Lower lobe of right lung (tissue), 2 donors: ENCODE results near the gene MAPK1. TPM values are rescaled to one million over a fixed set of nuclear protein-coding genes. Genes with fewer than 3 reads are reported as not detected.
"Not testable (repeated sequence)": the region's sequence is repeated elsewhere in the genome, so short reads cannot be mapped to it uniquely, and the experiment has no call there.

ENCODE experiments used
- ATAC-seq, 2 donors: fragments of 200-7000 bp; cut with Tn5 transposase; one replicate each; pipeline ENCODE4 v1.9.1; 2020 to 2022; ENCODE audit warnings: mild to moderate bottlenecking in 2 of 2, moderate library complexity in 2 of 2
- DNase-seq: peaks from one replicate; pipeline ENCODE4 v3.0.0-alpha.2; 2020
- H3K27ac ChIP-seq: fragments of 200-600 bp; one replicate; pipeline ENCODE4 v1.8.0; 2022
- H3K27me3 ChIP-seq: fragments of 200-600 bp; one replicate; pipeline ENCODE4 v1.8.0; 2022; ENCODE audit warnings: low read depth
- H3K36me3 ChIP-seq: fragments of 200-600 bp; one replicate; pipeline ENCODE4 v1.8.0; 2022; ENCODE audit warnings: mild to moderate bottlenecking
- H3K4me1 ChIP-seq: fragments of 200-600 bp; one replicate; pipeline ENCODE4 v1.8.0; 2022
- H3K4me3 ChIP-seq: fragments of 200-600 bp; one replicate; pipeline ENCODE4 v1.8.0; 2022; ENCODE audit warnings: mild to moderate bottlenecking
- H3K9me3 ChIP-seq: fragments of 200-600 bp; one replicate; pipeline ENCODE4 v1.8.0; 2022
- intact Hi-C: fragments of 100-400 bp; cut with DNase I; formaldehyde crosslinking; loops from one replicate; pipeline ENCODE4 v1.11.0; 2022
- total RNA-seq: library from RNA; stranded (reverse); fragmentation: NEBNext Ultra II Directional; extraction: Animal tissue kit (Norgen Biotek cat#: 25700); gene quantifications from one replicate; pipeline ENCODE4 v1.2.1, GENCODE V29; 2021
- TF ChIP-seq, protein P1 (sequence below): fragments of 200-600 bp; IDR thresholded peaks from one replicate; pipeline ENCODE4 v1.8.0; 2022; ENCODE audit warnings: antibody characterized with exemption, mild to moderate bottlenecking
- donor health status: DM: no; HTN: yes; CAD: no; lungs with severe emphysema.

The MAPK1 gene
- total RNA-seq, 1 donor from 2014 or later: 146 TPM

DNA sequence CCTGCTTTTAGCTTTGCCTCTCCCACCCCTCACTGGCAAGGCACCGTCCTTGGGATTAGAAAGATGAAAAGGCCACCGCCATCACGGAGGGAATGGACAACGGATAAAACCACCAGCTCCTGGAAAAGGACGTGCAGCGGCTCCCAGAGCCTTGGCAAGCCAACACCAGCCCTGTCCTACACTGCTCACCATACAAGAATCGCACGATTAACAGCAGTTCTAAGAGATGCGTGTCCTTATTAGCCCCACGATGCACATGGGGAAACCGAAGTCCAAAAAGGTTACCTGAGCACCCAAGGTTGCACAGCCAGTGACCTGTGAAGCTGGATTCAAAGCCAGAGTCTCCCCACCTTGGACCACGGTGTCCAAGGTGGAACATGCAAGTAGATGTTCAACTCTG, 139.2 kb downstream of the MAPK1 start:
- DNase-seq (no peak), ATAC-seq (no peak)
- Histone ChIP-seq H3K4me3 (no peak overlapping the region), H3K36me3 (peaks cover 4% of the 10 kb centered on the region), H3K9me3 (no peaks in the 10 kb centered on the region), H3K4me1 (no peaks in the 10 kb centered on the region), H3K27ac (no peak overlapping the region), H3K27me3 (no peaks in the 10 kb centered on the region)
- TF ChIP-seq, protein P1, sequence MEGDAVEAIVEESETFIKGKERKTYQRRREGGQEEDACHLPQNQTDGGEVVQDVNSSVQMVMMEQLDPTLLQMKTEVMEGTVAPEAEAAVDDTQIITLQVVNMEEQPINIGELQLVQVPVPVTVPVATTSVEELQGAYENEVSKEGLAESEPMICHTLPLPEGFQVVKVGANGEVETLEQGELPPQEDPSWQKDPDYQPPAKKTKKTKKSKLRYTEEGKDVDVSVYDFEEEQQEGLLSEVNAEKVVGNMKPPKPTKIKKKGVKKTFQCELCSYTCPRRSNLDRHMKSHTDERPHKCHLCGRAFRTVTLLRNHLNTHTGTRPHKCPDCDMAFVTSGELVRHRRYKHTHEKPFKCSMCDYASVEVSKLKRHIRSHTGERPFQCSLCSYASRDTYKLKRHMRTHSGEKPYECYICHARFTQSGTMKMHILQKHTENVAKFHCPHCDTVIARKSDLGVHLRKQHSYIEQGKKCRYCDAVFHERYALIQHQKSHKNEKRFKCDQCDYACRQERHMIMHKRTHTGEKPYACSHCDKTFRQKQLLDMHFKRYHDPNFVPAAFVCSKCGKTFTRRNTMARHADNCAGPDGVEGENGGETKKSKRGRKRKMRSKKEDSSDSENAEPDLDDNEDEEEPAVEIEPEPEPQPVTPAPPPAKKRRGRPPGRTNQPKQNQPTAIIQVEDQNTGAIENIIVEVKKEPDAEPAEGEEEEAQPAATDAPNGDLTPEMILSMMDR: no peak
- intact Hi-C loops: no loop called here

DNA sequence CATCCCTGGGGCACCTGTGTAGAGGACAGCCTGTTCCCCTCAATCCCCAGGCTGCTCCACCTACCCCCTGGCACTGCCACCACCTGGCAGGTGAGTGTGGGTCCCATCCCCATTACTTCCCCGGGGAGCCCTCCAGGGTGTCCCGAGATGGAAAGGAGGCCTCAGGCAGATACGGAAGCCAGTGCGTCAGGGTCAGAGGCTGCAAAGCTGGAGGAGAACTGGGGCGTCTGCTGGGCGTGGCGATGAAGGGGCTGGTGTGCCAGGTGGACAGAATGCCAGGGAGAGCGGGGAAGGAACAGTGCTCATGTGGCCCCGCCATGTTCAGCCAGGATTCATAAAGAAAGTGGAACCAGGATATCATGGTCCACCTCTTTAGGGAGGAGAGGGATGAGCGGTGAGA, 139.7 kb downstream of the MAPK1 start:
- intact Hi-C loops: no loop called here
- Histone ChIP-seq H3K4me3 (no peak overlapping the region), H3K36me3 (peaks cover 4% of the 10 kb centered on the region), H3K4me1 (no peaks in the 10 kb centered on the region), H3K27me3 (no peaks in the 10 kb centered on the region), H3K27ac (no peak overlapping the region), H3K9me3 (no peaks in the 10 kb centered on the region)
- TF ChIP-seq, protein P1: no peak
- ATAC-seq (no peak), DNase-seq (no peak)

DNA sequence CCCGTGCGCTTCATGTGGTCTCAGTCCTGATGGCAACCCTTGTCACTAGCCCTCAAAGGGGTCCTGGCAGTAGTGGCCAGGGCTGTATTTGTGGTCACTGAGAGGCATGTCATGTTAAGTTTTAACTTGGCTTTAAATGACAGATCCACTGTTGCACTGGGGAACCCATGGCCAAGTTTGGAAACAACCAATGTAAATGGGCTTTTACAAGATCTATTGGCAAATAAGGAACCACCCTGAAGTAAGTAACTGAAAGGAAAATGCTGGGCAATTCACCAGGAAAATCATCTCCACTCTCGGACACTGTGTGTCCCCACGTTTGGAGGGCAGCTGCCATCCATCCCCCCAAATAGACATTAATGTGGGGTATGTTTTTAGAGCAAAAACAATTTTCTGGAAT, 140.3 kb downstream of the MAPK1 start:
- Histone ChIP-seq H3K27me3 (no peaks in the 10 kb centered on the region), H3K4me3 (no peak overlapping the region), H3K27ac (no peak overlapping the region), H3K9me3 (no peaks in the 10 kb centered on the region), H3K36me3 (peaks cover 4% of the 10 kb centered on the region), H3K4me1 (no peaks in the 10 kb centered on the region)
- TF ChIP-seq, protein P1: no peak
- intact Hi-C loops: no loop called here
- ATAC-seq (no peak), DNase-seq (no peak)

DNA sequence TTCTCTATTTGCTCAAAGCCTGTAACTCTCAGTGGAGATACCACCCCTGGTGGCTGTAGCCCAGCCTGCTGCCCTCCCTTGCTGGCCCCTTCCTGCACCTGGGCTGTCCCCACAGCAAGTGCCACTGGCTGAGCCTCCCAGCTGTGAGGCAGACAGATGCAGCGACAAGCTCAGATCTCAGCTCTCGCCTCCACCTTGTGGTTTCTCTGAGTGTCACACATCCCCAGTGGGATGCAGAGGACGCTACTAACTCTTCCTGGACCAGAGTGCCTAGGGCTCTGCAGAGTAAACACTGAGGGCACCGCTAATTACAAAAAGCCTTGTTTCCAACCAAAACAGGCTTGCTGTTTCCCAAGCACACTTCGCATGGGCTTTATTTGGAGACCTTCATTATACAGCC, 140.8 kb downstream of the MAPK1 start:
- H3K27me3 ChIP-seq: no peaks in the 10 kb centered on the region
- intact Hi-C loops: no loop called here
- peak in 1 of 2 donors; percentile 33 for ATAC-seq
- no peak overlapping the region for H3K4me3 ChIP-seq
- H3K9me3 ChIP-seq: no peaks in the 10 kb centered on the region
- no peak overlapping the region for H3K27ac ChIP-seq
- no peaks in the 10 kb centered on the region for H3K4me1 ChIP-seq
- DNase-seq: no peak
- H3K36me3 ChIP-seq: peaks cover 4% of the 10 kb centered on the region
- TF ChIP-seq, protein P1: no peak

DNA sequence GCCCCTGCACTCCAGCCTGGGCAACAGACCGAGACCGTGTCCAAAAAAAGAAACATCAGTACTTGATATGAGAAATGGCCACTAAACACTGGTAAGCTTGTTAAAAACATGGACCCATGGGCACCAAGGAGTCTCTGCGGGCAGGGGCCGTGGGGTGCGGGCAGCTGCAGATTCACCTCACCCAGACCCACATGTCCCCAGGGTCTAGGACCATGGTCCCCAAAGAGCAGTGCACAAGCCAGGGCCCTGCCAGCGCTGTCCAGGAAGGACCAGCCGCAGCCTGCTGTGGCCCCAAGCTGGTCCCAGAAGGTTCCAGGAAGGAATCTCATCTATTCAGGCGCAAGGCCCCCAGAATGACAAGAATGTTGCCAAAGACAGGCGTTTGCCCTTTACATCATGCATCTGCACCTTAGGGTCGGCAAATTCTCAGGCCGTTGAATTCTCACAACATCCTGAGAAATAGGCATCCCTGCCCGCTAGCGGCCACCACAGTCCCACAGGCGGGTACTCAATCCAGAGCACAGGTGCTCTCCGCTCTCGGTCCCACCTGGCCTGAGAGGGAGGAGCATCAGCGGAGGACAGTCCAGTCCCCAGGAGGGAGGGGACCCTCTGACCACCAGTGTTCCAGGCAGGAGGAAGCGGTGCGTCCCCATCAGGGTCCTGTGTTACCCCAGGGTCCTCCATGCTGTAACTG, 141.3 kb downstream of the MAPK1 start:
- no peak overlapping the region for H3K27ac ChIP-seq
- no peaks in the 10 kb centered on the region for H3K27me3 ChIP-seq
- intact Hi-C loops: no loop called here
- TF ChIP-seq, protein P1: no peak
- peak in 1 of 2 donors; percentile 17 for ATAC-seq
- no peak overlapping the region for H3K4me3 ChIP-seq
- H3K4me1 ChIP-seq: no peaks in the 10 kb centered on the region
- H3K36me3 ChIP-seq: peaks cover 4% of the 10 kb centered on the region
- no peak for DNase-seq
- no peaks in the 10 kb centered on the region for H3K9me3 ChIP-seq

DNA sequence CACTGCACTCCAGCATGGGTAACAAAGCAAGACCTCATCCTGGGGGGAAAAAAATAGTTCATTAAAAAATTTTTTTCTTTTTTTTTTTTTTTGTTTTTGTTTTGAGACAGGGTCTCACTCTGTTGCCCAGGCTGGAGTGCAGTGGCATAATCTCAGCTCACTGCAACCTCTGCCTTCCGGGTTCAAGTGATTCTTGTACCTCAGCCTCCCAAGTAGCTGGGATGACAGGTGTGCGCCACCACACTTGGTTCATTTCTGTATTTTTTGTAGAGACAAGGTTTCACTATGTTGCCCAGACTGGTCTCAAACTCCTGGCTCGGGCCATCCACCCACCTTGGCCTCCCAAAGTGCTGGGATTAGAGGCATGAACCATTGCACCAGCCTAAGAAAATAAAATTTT, 142.9 kb downstream of the MAPK1 start:
- H3K36me3 ChIP-seq, H3K27ac ChIP-seq, ATAC-seq, DNase-seq, H3K27me3 ChIP-seq, H3K4me3 ChIP-seq, intact Hi-C loops, H3K9me3 ChIP-seq, H3K4me1 ChIP-seq: not testable (repeated sequence)

DNA sequence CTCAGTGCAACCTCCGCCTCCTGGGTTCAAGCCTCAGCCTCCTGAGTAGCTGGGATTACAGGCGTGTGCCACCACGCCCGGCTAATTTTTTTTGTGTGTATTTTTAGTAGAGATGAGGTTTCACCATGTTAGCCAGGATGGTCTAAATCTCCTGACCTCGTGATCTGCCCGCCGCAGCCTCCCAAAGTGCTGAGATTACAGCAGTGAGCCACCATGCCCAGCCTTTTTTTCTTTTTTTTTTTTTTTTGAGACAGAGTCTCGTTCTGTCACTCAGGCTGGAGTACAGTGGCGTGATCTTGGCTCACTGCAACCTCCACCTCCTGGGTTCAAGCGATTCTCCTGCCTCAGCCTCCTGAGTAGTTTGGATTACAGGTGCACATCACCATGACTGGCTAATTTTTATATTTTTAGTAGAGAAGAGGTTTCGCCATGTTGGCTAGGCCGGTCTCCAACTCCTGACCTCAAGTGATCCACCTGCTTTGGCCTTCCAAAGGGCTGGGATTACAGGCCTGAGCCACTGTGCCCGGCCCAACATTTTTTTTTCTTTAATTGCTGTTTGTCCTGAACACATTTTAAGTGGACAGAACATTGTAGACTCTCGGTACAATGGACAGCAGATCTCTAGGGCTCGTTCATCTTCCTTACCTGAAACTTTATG, 146.1 kb downstream of the MAPK1 start:
- H3K4me3 ChIP-seq, H3K4me1 ChIP-seq, H3K27ac ChIP-seq, intact Hi-C loops, H3K36me3 ChIP-seq, ATAC-seq, H3K27me3 ChIP-seq, DNase-seq, H3K9me3 ChIP-seq: not testable (repeated sequence)

DNA sequence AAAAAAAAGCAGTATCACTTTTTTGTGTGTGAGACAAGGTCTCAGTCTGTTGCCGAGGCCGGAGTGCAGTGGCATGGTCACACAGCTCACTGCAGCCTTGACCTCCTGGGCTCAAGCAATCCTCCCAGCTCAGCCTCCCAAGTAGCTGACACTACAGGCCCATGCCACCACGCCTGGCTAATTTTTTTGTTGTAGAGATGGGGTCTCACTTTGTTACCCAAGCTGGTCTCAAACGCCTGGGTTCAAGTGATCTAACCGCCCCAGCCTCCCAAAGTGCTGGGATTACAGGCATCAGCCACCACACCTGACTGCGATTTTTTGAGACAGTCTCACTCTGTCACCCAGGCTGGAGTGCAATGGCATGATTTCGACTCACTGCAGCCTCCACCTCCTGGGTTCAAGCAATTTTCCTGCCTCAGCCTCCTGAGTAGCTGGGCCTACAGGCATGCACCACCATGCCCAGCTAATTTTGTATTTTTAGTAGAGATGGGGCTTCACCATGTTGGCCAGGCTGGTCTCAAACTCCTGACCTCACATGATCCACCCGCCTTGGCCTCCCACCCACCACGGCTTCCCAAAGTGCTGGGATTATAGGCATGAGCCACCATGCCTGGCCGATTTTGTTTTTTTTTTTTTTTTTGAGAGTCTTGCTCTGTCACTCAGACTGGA, 147.1 kb downstream of the MAPK1 start:
- DNase-seq, H3K36me3 ChIP-seq, H3K4me1 ChIP-seq, H3K27me3 ChIP-seq, intact Hi-C loops, H3K9me3 ChIP-seq, H3K4me3 ChIP-seq, ATAC-seq, H3K27ac ChIP-seq: not testable (repeated sequence)
